Mesothelial cell of epicardium (in vitro differentiated cells): Measurements from ENCODE around the gene PDE4A. TPM values are rescaled to one million over a fixed set of nuclear protein-coding genes. Genes with fewer than 3 reads are reported as not detected.

ENCODE experiments used
- DNase-seq, 2 experiments: peaks; one replicate each; pipeline ENCODE4 v3.0.0; 2021; ENCODE audit warnings: low spot score in 2 of 2; ENCODE audit not compliant: unreplicated experiment in 2 of 2
- H3K27ac Mint-ChIP-seq: 2 replicates; pipeline ENCODE4 v1.8.0; 2021; ENCODE audit warnings: mixed read lengths
- H3K27me3 Mint-ChIP-seq: 2 replicates; pipeline ENCODE4 v1.8.0; 2021; ENCODE audit warnings: low read depth, mixed read lengths
- H3K36me3 Mint-ChIP-seq: 2 replicates; pipeline ENCODE4 v1.8.0; 2021; ENCODE audit warnings: mixed read lengths
- H3K4me1 Mint-ChIP-seq: 2 replicates; pipeline ENCODE4 v1.8.0; 2021; ENCODE audit warnings: mixed read lengths
- H3K4me3 Mint-ChIP-seq: 2 replicates; pipeline ENCODE4 v1.8.0; 2021; ENCODE audit warnings: mild to moderate bottlenecking, moderate library complexity, mixed read lengths
- H3K9me3 Mint-ChIP-seq: 2 replicates; pipeline ENCODE4 v1.8.0; 2021; ENCODE audit warnings: mixed read lengths
- CTCF ChIP-seq: fragments of 200-600 bp; sonication (generic); IDR thresholded peaks from one replicate; pipeline ENCODE4 v1.5.0; 2021; ENCODE audit warnings: antibody characterized with exemption; ENCODE audit not compliant: unreplicated experiment
- total RNA-seq: library from RNA; stranded (reverse); gene quantifications from 3 replicates; pipeline ENCODE4 v1.2.1, GENCODE V29; 2021

Gene PDE4A
- total RNA-seq, 1 donor from 2014 or later, result 3.1 TPM

- peak overlapping the region; percentile 34 for H3K4me3 Mint-ChIP-seq
Measured at GRCh38 chr19:10432736-10433130, 12.4 kb downstream of the PDE4A start.

GRCh38 chr19:10433131-10433536, 12.8 kb downstream of the PDE4A start:
- DNase-seq, result no peak
- no peaks in the 10 kb centered on the region for H3K36me3 Mint-ChIP-seq
- H3K27ac Mint-ChIP-seq, result no peak overlapping the region
- peaks cover 11% of the 10 kb centered on the region for H3K4me1 Mint-ChIP-seq
- H3K27me3 Mint-ChIP-seq, result peaks cover 62% of the 10 kb centered on the region
- H3K4me3 Mint-ChIP-seq, result peak overlapping the region; percentile 15
- H3K9me3 Mint-ChIP-seq, result no peaks in the 10 kb centered on the region
- TF ChIP-seq CTCF, result no peak

More at GRCh38 chr19:10432736-10433130, 12.4 kb downstream of the PDE4A start:
- Mint-ChIP-seq H3K27me3 (peaks cover 64% of the 10 kb centered on the region), H3K36me3 (no peaks in the 10 kb centered on the region), H3K27ac (no peak overlapping the region), H3K9me3 (no peaks in the 10 kb centered on the region), H3K4me1 (peaks cover 11% of the 10 kb centered on the region)
- no peak for DNase-seq
- TF ChIP-seq CTCF, result no peak

GRCh38 chr19:10439588-10439987, 19.2 kb downstream of the PDE4A start:
- Mint-ChIP-seq H3K36me3 (no peaks in the 10 kb centered on the region), H3K9me3 (no peaks in the 10 kb centered on the region), H3K4me1 (no peaks in the 10 kb centered on the region), H3K4me3 (no peak overlapping the region), H3K27me3 (peaks cover 15% of the 10 kb centered on the region), H3K27ac (no peak overlapping the region)
- DNase-seq, result no peak
- no peak for TF ChIP-seq CTCF

GRCh38 chr19:10442698-10443097, 22.4 kb downstream of the PDE4A start:
- H3K9me3 Mint-ChIP-seq, result no peaks in the 10 kb centered on the region
- H3K36me3 Mint-ChIP-seq, result no peaks in the 10 kb centered on the region
- H3K27ac Mint-ChIP-seq, result no peak overlapping the region
- H3K4me1 Mint-ChIP-seq, result no peaks in the 10 kb centered on the region
- no peak overlapping the region for H3K4me3 Mint-ChIP-seq
- TF ChIP-seq CTCF, result no peak
- no peak for DNase-seq
- H3K27me3 Mint-ChIP-seq, result peaks cover 9% of the 10 kb centered on the region

- Mint-ChIP-seq H3K9me3 (no peaks in the 10 kb centered on the region), H3K4me1 (peaks cover 3% of the 10 kb centered on the region), H3K4me3 (no peak overlapping the region), H3K27ac (no peak overlapping the region), H3K36me3 (no peaks in the 10 kb centered on the region), H3K27me3 (peaks cover 16% of the 10 kb centered on the region)
- no peak for DNase-seq
- no peak for TF ChIP-seq CTCF
Measured at GRCh38 chr19:10449037-10449436, 28.7 kb downstream of the PDE4A start.

- no peak for DNase-seq
- peaks cover 3% of the 10 kb centered on the region for H3K4me1 Mint-ChIP-seq
- H3K27ac Mint-ChIP-seq, result no peak overlapping the region
Measured at GRCh38 chr19:10450191-10450852, 30.0 kb downstream of the PDE4A start.

More at GRCh38 chr19:10450191-10450852, 30.0 kb downstream of the PDE4A start:
- Mint-ChIP-seq H3K27me3 (peaks cover 16% of the 10 kb centered on the region), H3K36me3 (no peaks in the 10 kb centered on the region), H3K9me3 (no peaks in the 10 kb centered on the region), H3K4me3 (no peak overlapping the region)
- no peak for TF ChIP-seq CTCF
